ENCODE measurements around the gene VTI1A. TPM values are rescaled to one million over a fixed set of nuclear protein-coding genes. Genes with fewer than 3 reads are reported as not detected.
A peak's percentile ranks its signal among the peaks of the same experiment; 100 is the strongest.

VTI1A gene
- total RNA-seq, 1 experiment from 2014 or later = 22.0 TPM

DNA sequence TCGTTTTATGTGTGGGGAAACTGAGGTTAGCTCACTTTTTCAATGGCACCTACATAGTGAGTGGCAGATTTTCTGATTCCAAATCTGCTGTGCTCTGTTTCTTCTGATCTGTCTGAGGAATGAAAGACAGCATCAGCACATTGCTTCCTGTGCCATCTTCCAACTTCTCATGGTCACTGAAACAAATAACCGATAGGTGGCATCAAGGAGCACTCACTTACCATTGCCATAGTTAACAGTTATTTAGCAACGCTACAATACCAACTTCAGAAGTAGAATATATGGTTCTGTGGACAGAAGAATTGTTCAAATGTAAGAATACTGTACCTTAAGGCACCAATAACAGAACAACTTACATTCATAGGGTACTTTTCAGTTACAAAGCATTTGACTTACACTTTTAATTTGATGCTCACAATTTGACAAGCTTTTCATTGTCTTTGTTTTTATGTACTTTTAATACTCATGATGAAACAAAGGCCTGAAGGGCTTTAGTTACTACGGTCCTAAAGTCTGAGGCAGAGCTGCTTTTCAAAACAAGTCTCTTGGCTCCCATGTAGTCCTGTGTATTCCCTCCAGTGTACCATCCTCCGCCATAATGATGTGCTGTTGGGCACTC, 274.2 kb downstream of the VTI1A start:
- no peaks in the 10 kb centered on the region for H3K27me3 ChIP-seq (ENCODE audit: insufficient read depth, low read length)
- no peaks in the 10 kb centered on the region for H3K79me2 ChIP-seq (ENCODE audit: insufficient read depth, low read length)
- H2BK12ac ChIP-seq (ENCODE audit: insufficient read length, low read depth, low read length) = no peak overlapping the region
- H2BK120ac ChIP-seq (ENCODE audit: low read depth, low read length, poor library complexity, severe bottlenecking) = no peak overlapping the region
- no peak overlapping the region for H3K18ac ChIP-seq (ENCODE audit: insufficient read length, low read depth, low read length)
- no peak overlapping the region for H3K4me2 ChIP-seq (ENCODE audit: insufficient read depth, insufficient read length, low read length)
- no peak overlapping the region for H3K4ac ChIP-seq (ENCODE audit: low read depth, low read length)
- H2AFZ ChIP-seq (ENCODE audit: low read length) = no peak overlapping the region
- H3K4me1 ChIP-seq (ENCODE audit: insufficient read depth, low read length) = no peaks in the 10 kb centered on the region; the same call in 1 of the 2 replicates
- H3K9me3 ChIP-seq (ENCODE audit: control insufficient read depth, low read depth, low read length) = no peaks in the 10 kb centered on the region
- no peak overlapping the region for H3K9ac ChIP-seq (ENCODE audit: extremely low read depth, insufficient read length, low read length)
- H2AK5ac ChIP-seq (ENCODE audit: insufficient read length, low read length) = no peak overlapping the region
- Mint-ChIP-seq H3K4me1 (peaks cover 47 to 66% of the 10 kb centered on the region in 2 experiments), H3K27ac (no peak overlapping the region), H3K4me3 (no peak overlapping the region), H3K9me3 (no peaks in the 10 kb centered on the region), H3K27me3 (ENCODE audit: low read depth) (no peaks in the 10 kb centered on the region), H3K36me3 (ENCODE audit: insufficient read depth in 1 of 3, low read depth in 3 of 3) (no peaks in the 10 kb centered on the region; a peak in 2 of 7 replicates)
- no peak overlapping the region for H3K14ac ChIP-seq (ENCODE audit: insufficient read depth, low read length)
- no peak overlapping the region for H2BK5ac ChIP-seq (ENCODE audit: insufficient read length, low read length)
- no CpG with 5 or more reads among the region's 5 CpGs for WGBS (ENCODE audit: extremely low coverage, insufficient read length, low lambda C conversion rate)
- H3K27ac ChIP-seq (ENCODE audit: insufficient read length, low read depth, low read length) = no peak overlapping the region
- no peak overlapping the region for H3T11ph ChIP-seq (ENCODE audit: low read length)
- no peak for DNase-seq
- H3K56ac ChIP-seq (ENCODE audit: insufficient read length, low read depth, low read length) = no peak overlapping the region
- H3K23me2 ChIP-seq (ENCODE audit: insufficient read length, low read depth, low read length, poor library complexity, severe bottlenecking) = no peaks in the 10 kb centered on the region
- TF ChIP-seq, protein P1, sequence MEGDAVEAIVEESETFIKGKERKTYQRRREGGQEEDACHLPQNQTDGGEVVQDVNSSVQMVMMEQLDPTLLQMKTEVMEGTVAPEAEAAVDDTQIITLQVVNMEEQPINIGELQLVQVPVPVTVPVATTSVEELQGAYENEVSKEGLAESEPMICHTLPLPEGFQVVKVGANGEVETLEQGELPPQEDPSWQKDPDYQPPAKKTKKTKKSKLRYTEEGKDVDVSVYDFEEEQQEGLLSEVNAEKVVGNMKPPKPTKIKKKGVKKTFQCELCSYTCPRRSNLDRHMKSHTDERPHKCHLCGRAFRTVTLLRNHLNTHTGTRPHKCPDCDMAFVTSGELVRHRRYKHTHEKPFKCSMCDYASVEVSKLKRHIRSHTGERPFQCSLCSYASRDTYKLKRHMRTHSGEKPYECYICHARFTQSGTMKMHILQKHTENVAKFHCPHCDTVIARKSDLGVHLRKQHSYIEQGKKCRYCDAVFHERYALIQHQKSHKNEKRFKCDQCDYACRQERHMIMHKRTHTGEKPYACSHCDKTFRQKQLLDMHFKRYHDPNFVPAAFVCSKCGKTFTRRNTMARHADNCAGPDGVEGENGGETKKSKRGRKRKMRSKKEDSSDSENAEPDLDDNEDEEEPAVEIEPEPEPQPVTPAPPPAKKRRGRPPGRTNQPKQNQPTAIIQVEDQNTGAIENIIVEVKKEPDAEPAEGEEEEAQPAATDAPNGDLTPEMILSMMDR (conservative IDR thresholded peaks at IDR 0.05) = peak; percentile 77
- H3K23ac ChIP-seq (ENCODE audit: insufficient read length, low read depth, low read length) = no peak overlapping the region
- H4K20me1 ChIP-seq (ENCODE audit: control insufficient read depth, insufficient read depth, insufficient read length) = no peaks in the 10 kb centered on the region
- H4K91ac ChIP-seq (ENCODE audit: insufficient read length, low read depth, low read length) = no peak overlapping the region
- H2BK20ac ChIP-seq (ENCODE audit: low read depth, low read length, poor library complexity, severe bottlenecking) = no peak overlapping the region
- no peak overlapping the region for H4K5ac ChIP-seq (ENCODE audit: insufficient read length, low read depth, low read length)
- no peaks in the 10 kb centered on the region for H3K79me1 ChIP-seq (ENCODE audit: insufficient read depth, low read depth, low read length, poor library complexity, severe bottlenecking)
- H2BK15ac ChIP-seq (ENCODE audit: low read depth, low read length) = no peak overlapping the region
- no peak overlapping the region for H4K8ac ChIP-seq (replicated peaks; ENCODE audit: insufficient read length, low read depth, low read length)

Measured in H9 (cell line).